IPS-NIHi11 (cell line): ENCODE data around the gene DNPH1.

Source experiments
- DNase-seq: peaks from one replicate; pipeline ENCODE4 v3.0.0; 2012; ENCODE audit warnings: mixed read lengths, low spot score

Gene DNPH1

DNA sequence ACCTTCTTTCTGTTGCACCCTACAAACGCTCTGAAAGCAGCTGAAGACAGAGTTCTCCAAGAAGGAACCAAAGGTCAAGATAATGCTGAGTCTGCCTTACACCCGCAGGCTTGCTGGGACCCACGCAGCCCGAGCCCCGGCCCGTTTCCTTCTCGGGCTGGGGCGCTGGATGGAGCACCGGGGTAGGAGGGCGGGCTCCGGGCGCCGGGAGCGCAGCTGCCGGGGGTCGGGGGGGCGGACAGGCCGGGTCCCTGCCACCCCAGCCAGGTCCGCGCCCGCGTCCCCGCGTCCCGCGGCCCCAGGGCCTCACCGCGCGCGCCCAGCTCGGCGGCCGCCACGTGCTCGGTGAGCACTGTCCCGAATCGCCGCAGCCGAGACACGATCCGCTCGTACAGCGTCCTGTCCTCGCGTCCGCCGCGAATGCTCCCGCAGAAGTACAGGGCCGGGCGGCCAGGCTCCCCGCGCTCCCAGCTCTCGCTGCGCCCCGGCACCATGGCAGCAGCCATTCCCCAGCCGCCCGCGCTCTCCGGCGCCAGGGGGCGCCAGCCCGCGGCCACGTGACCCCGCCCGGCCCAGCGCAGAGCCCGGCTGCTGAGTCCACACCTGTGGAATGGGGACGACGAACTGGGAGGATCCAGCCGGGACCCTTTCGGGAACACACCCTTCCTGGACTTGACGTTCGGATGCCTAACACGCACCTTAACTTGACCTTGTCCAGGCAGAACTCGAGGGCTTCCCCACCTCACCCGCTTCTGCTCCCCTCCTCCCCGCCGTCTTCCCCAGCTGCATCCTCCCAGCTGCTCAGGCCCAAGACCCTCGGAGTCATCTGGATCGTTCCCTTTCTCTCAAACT is at the start of gene DNPH1:
Gene DNPH1, minus strand, starts transcription at position 531 of the 852 bp plus-strand sequence. Its CDS starts 25 bp downstream, at position 506.
- peak; percentile 95 for DNase-seq

- DNase-seq, result no peak
Observed at GRCh38 chr6:43278524-43279078, 49.3 kb upstream of the DNPH1 start.

GRCh38 chr6:43277643-43278523 is 48.6 kb upstream of the DNPH1 start:
- no peak for DNase-seq

DNA sequence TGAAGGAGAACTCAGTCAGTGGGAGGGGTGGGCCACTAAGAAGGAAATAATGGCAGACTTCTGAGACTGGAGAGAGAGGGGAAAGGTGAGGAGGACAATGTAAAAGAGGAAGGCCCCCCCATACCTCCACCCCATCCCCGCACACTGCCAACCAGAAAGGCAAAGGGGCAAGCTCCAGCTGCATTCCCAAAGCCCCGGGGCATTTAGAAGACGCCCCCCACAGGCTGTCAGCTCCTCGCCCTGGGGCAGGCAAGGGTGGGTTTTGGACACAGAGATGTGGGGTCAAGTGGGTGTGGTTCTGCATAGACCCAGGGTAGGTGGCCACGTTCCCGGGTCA is 48.0 kb upstream of the DNPH1 start:
- no peak for DNase-seq

GRCh38 chr6:43276577-43277305 is 47.5 kb upstream of the DNPH1 start:
- DNase-seq, result no peak

DNA sequence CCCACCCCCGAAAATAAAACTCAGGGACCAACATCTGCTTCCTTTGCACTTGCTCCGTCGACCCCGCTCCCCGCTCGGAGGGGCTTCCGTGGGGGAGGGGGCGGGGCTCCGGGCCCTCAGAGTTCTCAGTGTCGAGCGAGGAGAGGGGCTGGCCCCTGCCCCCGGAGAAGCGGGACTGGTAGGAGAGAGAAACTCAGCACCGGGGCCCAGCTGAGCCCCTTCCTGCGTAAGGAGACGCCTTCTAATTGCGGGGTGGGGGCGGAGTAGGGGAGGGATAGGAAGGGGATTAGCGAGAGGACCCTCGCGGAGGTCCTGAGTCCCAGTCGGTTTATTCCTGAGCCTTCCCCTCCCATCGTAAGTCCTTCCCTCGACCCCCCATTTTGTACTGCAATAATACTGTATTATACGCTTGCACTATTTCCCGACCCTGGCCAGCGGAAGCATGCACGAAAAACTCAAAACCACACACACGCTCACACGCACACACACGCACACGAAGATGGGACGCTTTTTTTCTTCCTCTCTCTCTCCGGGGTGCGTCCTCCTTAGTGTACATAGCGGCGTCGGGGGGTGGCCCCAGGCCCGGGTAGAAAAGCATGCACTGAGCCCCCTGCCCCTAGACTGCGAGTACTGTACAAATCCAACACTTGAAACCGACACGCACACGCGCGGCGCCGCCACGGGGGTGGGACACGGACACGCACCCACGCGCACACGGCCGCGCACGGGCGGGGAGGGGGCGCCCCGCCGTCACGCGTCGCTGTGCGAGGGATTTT is 46.7 kb upstream of the DNPH1 start:
- DNase-seq, result peak; percentile 63

DNA sequence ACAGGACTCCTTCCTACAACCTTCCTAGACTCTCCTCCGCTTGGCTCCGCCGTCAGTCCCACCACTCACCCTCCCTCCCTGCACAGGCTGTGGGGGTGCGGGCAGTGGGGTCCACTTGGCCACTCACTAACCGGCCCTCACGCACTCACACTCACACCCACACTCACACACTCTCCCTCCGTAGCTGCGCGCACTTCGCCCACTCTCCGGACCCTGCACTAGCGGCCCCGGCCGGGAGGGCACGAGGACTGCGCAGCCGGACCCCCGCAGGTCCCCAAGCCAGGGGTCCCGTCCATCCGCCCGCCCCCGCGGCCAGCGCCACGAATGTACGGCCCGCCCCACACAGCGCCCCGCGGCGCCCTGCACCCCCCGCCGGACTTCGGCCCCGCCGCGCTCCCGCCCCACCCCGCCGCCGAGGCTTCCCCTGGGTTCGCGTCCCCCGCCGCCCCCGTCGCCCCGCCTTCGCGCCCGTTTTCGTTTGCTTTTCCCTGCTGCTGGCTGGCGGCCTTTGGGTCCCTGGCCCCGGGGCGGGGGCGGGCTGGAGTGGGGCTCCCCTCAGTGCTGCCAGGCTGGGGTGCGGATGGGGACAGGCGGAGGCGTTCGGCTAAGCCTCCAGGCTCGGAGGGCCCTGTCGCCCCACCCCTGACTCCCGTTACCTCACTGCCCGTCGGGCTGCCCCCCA is 45.8 kb upstream of the DNPH1 start:
- DNase-seq, result peak; percentile 66

DNA sequence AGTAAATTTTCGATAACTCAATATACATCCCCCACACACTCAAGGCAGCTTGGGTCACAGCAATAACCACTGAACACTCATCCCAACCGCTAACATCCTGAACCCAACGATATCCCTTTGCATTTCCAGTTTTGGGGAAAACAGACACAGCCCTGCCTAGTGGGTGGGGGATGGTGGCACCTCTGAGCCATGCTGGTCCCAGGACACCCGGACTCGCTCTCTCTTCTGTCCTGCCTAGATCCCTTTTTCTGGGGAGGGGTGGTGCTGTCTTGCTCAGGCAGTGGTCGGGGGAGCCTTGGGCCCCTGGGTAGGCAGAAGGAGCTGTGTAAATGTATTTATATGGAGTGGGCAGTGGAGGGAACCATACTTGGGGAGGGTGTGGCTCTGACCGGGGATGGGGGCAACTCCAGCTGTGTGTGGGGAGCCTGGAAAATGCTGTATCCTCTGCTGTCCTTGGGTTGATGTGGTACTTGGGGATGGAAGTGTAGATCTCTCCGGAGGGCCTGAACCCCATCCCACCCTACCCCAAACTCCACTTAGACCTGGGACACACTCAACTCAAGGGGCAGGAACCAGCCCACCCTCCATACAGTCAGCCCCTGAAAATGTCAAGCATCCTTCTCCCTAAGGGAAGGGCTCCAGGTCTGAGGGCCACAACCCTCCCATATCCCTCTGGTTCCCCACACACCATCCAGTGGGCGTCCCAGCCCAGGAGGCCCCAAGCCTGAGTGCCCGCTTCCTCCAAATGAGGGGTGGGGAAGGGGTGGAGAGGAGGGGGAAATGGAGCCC is 45.0 kb upstream of the DNPH1 start:
- DNase-seq, result no peak

- DNase-seq, result no peak
Observed at GRCh38 chr6:43273707-43274106, 44.4 kb upstream of the DNPH1 start.

DNA sequence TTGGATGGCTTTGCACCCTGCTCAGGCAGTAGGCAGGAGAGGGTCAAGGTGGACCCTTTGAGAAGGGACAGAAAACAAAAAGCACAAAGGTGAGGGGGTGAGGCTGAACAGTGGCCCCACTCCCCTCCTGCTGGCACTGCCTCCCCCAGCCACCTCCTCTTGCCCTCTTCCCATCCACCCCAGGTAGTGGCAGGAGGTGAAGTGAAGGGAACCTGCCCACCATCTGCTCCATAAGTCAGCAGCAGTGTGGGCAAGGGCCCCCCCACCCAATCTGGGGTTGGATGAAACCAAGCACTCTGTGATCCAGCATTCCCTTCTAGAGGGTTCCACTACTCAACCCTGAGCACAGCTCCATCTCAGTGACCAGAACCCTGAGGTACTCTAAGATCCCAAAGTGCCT is 42.7 kb upstream of the DNPH1 start:
- no peak for DNase-seq

- DNase-seq, result no peak
Observed at GRCh38 chr6:43271103-43271815, 42.0 kb upstream of the DNPH1 start.

GRCh38 chr6:43269273-43270007 is 40.2 kb upstream of the DNPH1 start:
- DNase-seq, result peak; percentile 59

GRCh38 chr6:43268782-43269272 is 39.5 kb upstream of the DNPH1 start:
- DNase-seq, result no peak

DNA sequence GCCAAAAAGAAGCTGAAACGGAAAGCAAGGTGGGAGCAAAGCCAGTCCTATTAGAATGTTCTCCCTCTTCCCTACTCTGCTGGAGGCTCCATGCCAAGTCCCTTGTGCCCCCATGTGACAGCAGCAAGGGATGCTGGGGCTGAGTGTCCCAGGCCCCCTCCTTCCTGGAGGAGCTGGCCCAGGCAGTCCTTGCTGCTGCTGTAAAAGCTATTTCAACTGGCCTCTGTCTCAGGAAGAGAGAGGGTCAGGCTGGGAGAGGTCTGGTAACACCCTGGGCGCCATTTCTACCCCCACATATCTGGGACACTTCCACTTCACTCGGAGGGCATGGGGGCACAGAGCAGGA is 39.0 kb upstream of the DNPH1 start:
- no peak for DNase-seq

DNA sequence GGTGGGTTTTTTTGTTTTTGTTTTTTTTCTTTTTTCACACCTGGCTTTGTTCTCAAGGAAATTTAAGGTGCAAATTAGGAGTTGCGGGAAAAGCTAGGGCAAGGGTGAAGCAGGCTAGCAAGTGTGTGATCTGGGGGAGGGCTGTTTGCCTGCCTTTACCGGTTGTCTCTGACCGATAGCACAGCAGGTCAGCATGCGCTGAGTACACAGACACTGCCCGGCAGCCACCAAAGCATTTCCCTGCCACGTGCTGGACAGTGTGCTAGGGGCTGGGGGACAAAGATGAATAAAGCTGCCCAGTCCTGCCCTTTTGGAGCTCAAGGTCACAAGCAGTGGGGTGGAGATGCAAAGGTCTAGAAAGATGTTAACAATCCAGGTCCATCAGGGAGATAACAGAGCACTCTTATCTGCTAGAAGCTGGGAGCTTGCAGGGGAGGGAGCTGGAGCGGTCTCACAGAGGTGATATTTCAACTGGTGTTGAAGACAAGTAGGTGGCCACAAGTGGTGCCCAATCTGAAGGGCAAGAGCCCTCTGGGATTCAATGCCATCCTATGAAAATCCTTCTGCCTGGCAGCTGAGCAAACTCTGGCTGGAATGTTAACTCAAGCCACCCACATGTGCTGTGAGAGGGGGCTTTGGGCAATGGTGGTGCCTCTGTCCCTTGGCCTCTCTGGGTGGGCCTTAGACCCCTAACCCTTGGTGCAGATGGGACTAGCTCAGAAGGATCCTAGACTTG is 38.5 kb upstream of the DNPH1 start:
- DNase-seq, result no peak

- DNase-seq, result no peak
Observed at GRCh38 chr6:43265564-43265963, 36.3 kb upstream of the DNPH1 start.

- DNase-seq, result no peak
Observed at GRCh38 chr6:43264599-43265145, 35.4 kb upstream of the DNPH1 start.
